Liver (tissue), 9 donors: ENCODE results near the gene TTYH1. TPM values are rescaled to one million over a fixed set of nuclear protein-coding genes. Genes with fewer than 3 reads are reported as not detected.

Source experiments
- DNase-seq: peaks from one replicate; pipeline ENCODE4 v3.0.0-alpha.2; 2017; ENCODE audit warnings: low spot score
- H3K27ac ChIP-seq, 2 donors: one replicate each; pipeline ENCODE4 v1.7.0; 2013; ENCODE audit warnings: inconsistent platforms in 2 of 2, low read length in 2 of 2, control low read depth in 1 of 2, low read depth in 1 of 2, mild to moderate bottlenecking in 1 of 2
- H3K27me3 ChIP-seq, 4 donors: one replicate each; pipeline versions ENCODE4 v1.6.1 to v1.7.0; 2013; ENCODE audit warnings: low read length in 3 of 4, inconsistent platforms in 1 of 4, mild to moderate bottlenecking in 1 of 4, moderate library complexity in 1 of 4; ENCODE audit not compliant: control insufficient read depth in 4 of 4, insufficient read depth in 4 of 4
- H3K36me3 ChIP-seq, 4 donors: one replicate each; pipeline versions ENCODE4 v1.6.1 to v1.7.0; 2013; ENCODE audit warnings: low read length in 3 of 4, mild to moderate bottlenecking in 3 of 4, low read depth in 1 of 4, moderate library complexity in 1 of 4; ENCODE audit not compliant: control insufficient read depth in 4 of 4, insufficient read depth in 3 of 4
- H3K4me1 ChIP-seq, 4 donors: one replicate each; pipeline versions ENCODE4 v1.6.1 to v1.7.0; 2013; ENCODE audit warnings: low read length in 3 of 4, mild to moderate bottlenecking in 3 of 4, moderate library complexity in 1 of 4; ENCODE audit not compliant: control insufficient read depth in 4 of 4, insufficient read depth in 4 of 4
- H3K4me3 ChIP-seq, 3 donors: one replicate each; pipeline versions ENCODE4 v1.6.1 to v1.7.0; 2013; ENCODE audit warnings: low read length in 3 of 3, control low read depth in 1 of 3, low read depth in 1 of 3, mild to moderate bottlenecking in 1 of 3
- H3K9ac ChIP-seq, 2 donors: one replicate each; pipeline ENCODE4 v1.7.0; 2013; ENCODE audit warnings: low read length in 2 of 2, mild to moderate bottlenecking in 2 of 2, moderate library complexity in 2 of 2, control low read depth in 1 of 2, low read depth in 1 of 2
- H3K9me3 ChIP-seq, 4 donors: one replicate each; pipeline versions ENCODE4 v1.6.1 to v1.7.0; 2013; ENCODE audit warnings: low read length in 3 of 4; ENCODE audit not compliant: control insufficient read depth in 4 of 4
- EGR1 ChIP-seq, 2 donors: IDR thresholded peaks; 2 replicates each; pipeline ENCODE4 v1.6.1; 2016 to 2018; ENCODE audit warnings: antibody characterized with exemption in 2 of 2, low read depth in 2 of 2
- GABPA ChIP-seq, 2 donors: IDR thresholded peaks in 1 of 2; conservative IDR thresholded peaks in 1 of 2; 2 replicates each; pipeline ENCODE4 v1.6.1; 2016; ENCODE audit warnings: antibody characterized with exemption in 2 of 2, mild to moderate bottlenecking in 1 of 2, moderate library complexity in 1 of 2
- HNF4A ChIP-seq, 2 donors: conservative IDR thresholded peaks; 2 replicates each; pipeline ENCODE4 v1.6.1; 2016; ENCODE audit warnings: antibody characterized with exemption in 2 of 2, mild to moderate bottlenecking in 2 of 2
- JUND ChIP-seq, 2 donors: IDR thresholded peaks; 2 replicates each; pipeline ENCODE4 v1.6.1; 2016; ENCODE audit warnings: antibody characterized with exemption in 2 of 2
- RAD21 ChIP-seq, 2 donors: IDR thresholded peaks; 2 replicates each; pipeline ENCODE4 v1.6.1; 2016; ENCODE audit warnings: antibody characterized with exemption in 2 of 2, mild to moderate bottlenecking in 2 of 2
- SP1 ChIP-seq: IDR thresholded peaks from 2 replicates; pipeline ENCODE4 v1.6.1; 2018; ENCODE audit warnings: antibody characterized with exemption, mild to moderate bottlenecking
- TAF1 ChIP-seq: conservative IDR thresholded peaks from 2 replicates; pipeline ENCODE4 v1.6.1; 2016; ENCODE audit warnings: antibody characterized with exemption, mild to moderate bottlenecking
- YY1 ChIP-seq: IDR thresholded peaks from 2 replicates; pipeline ENCODE4 v1.6.1; 2016; ENCODE audit warnings: antibody characterized with exemption, mild to moderate bottlenecking
- WGBS: extraction: QIAGEN DNeasy Blood & Tissue Kit; methylation state at CpG from one replicate; pipeline ENCODE4 v1.1.7; 2013; 5-methylcytosine and 5-hydroxymethylcytosine counted together
- polyA plus RNA-seq, 2 donors: library from polyadenylated mRNA; stranded (reverse) in 1 of 2; unstranded in 1 of 2; fragments of 200-250 nt in 1 of 2; fragments of >200 nt in 1 of 2; fragmentation: Nextera tagmentation in 1 of 2; extraction: Ambion mirVana in 1 of 2; gene quantifications; one replicate each; pipeline versions ENCODE4 v1.2.1 to v1.2.3, GENCODE V29; 2013 to 2015
- total RNA-seq, 2 donors: library from RNA; depleted of rRNA; stranded (reverse); fragments of >200 nt; gene quantifications; one replicate each; pipeline ENCODE4 v1.2.3, GENCODE V29; 2014
- TF ChIP-seq, protein P1 (sequence below): IDR thresholded peaks from 2 replicates; pipeline ENCODE4 v1.6.1; 2016; ENCODE audit warnings: antibody characterized with exemption
- TF ChIP-seq, protein P2 (sequence below): IDR thresholded peaks from 2 replicates; pipeline ENCODE4 v1.6.1; 2016; ENCODE audit warnings: antibody characterized with exemption
- TF ChIP-seq, protein P3 (sequence below): IDR thresholded peaks from 2 replicates; pipeline ENCODE4 v1.6.1; 2016; ENCODE audit warnings: antibody characterized with exemption
- TF ChIP-seq, protein P4 (sequence below): IDR thresholded peaks from 2 replicates; pipeline ENCODE4 v1.6.1; 2016; ENCODE audit warnings: antibody characterized with exemption, mild to moderate bottlenecking
- donor health status: healthy.
- donor health status: healthy.
- donor health status: healthy.
- donor health status: healthy.
- donor health status: healthy.

Gene TTYH1
- total and polyA plus RNA-seq, 4 donors, result 0.28 to 1.1 (median 0.61) TPM

DNA sequence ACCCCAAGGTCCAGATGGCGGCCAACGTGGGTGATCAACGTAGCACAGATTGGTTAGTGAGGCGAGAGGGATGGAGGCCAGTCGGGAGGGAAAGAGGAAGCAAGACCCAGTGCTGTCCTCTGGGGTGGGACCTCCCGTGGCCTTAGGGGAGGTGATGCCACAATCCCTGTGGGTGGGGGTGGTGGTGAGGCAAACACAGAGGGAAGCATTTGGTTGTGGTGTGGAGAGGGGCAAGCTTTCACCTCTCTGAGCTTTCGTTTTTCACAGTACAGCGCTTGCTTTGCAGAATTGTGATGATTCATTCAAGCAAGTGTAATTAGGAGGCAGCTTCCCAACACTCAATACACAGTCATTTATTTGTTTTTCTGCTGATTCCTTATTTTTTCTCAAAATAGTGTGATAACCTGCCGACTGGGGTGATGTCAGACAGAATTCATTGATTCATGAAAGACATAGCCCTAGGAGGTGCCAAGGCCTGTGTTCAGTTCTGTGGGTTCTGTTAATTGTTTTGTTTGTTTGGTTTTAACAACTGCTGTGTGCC lies 36.1 kb downstream of the TTYH1 start:
- peaks cover 3 to 25% (median 23%) of the 10 kb centered on the region in 4 donors for H3K4me1 ChIP-seq
- DNase-seq, result peak; percentile 34
- H3K9ac ChIP-seq, result no peak overlapping the region
- 71% methylated on average over 9 of the region's 9 CpGs for WGBS
- no peaks in the 10 kb centered on the region for H3K9me3 ChIP-seq
- H3K27ac ChIP-seq, result peak overlapping the region in 1 of 2 donors; percentile 18
- H3K27me3 ChIP-seq, result no peaks in the 10 kb centered on the region
- H3K36me3 ChIP-seq, result peaks cover 24 to 48% (median 42%) of the 10 kb centered on the region in 4 donors
- H3K4me3 ChIP-seq, result no peak overlapping the region
- TF ChIP-seq SP1 (no peak), YY1 (no peak), GABPA (IDR thresholded peaks at IDR 0.05 in 1 of 2, conservative IDR thresholded peaks at IDR 0.05 in 1 of 2) (no peak)
- TF ChIP-seq, protein P1, sequence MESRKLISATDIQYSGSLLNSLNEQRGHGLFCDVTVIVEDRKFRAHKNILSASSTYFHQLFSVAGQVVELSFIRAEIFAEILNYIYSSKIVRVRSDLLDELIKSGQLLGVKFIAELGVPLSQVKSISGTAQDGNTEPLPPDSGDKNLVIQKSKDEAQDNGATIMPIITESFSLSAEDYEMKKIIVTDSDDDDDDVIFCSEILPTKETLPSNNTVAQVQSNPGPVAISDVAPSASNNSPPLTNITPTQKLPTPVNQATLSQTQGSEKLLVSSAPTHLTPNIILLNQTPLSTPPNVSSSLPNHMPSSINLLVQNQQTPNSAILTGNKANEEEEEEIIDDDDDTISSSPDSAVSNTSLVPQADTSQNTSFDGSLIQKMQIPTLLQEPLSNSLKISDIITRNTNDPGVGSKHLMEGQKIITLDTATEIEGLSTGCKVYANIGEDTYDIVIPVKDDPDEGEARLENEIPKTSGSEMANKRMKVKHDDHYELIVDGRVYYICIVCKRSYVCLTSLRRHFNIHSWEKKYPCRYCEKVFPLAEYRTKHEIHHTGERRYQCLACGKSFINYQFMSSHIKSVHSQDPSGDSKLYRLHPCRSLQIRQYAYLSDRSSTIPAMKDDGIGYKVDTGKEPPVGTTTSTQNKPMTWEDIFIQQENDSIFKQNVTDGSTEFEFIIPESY, result no peak
- TF ChIP-seq, protein P2, sequence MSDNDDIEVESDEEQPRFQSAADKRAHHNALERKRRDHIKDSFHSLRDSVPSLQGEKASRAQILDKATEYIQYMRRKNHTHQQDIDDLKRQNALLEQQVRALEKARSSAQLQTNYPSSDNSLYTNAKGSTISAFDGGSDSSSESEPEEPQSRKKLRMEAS, result no peak
- TF ChIP-seq, protein P3, sequence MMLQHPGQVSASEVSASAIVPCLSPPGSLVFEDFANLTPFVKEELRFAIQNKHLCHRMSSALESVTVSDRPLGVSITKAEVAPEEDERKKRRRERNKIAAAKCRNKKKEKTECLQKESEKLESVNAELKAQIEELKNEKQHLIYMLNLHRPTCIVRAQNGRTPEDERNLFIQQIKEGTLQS, result no peak

DNA sequence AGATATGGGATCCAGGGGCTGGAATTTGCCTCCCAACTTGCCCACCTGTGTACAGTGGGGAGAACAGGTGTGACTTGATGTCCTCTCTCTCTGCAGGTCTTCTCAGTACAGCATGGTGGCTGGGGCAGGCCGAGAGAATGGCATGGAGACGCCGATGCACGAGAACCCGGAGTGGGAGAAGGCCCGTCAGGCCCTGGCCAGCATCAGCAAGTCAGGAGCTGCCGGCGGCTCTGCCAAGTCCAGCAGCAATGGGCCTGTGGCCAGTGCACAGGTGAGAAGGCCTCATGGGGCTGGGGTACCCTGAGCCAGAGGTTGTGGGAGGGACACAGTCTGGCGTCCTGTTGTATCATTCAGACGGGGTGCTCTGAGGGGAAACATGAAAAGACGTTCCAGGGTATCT lies 36.7 kb downstream of the TTYH1 start:
- H3K27ac ChIP-seq, result no peak overlapping the region
- DNase-seq, result no peak
- WGBS, result 94% methylated on average over 11 of the region's 11 CpGs
- H3K4me1 ChIP-seq, result peaks cover 3 to 25% (median 23%) of the 10 kb centered on the region in 4 donors
- H3K4me3 ChIP-seq, result no peak overlapping the region
- no peak overlapping the region for H3K9ac ChIP-seq
- no peaks in the 10 kb centered on the region for H3K27me3 ChIP-seq
- no peaks in the 10 kb centered on the region for H3K9me3 ChIP-seq
- TF ChIP-seq, protein P2, result no peak
- TF ChIP-seq JUND (IDR thresholded peaks at IDR 0.05), result no peak
- no peak for TF ChIP-seq TAF1
- TF ChIP-seq HNF4A (conservative IDR thresholded peaks at IDR 0.05), result no peak
- no peak for TF ChIP-seq SP1
- no peak for TF ChIP-seq EGR1 (IDR thresholded peaks at IDR 0.05; ENCODE audit: low read depth in 2 of 2)
- TF ChIP-seq, protein P3, result no peak
- TF ChIP-seq RAD21 (IDR thresholded peaks at IDR 0.05), result no peak
- TF ChIP-seq, protein P4, sequence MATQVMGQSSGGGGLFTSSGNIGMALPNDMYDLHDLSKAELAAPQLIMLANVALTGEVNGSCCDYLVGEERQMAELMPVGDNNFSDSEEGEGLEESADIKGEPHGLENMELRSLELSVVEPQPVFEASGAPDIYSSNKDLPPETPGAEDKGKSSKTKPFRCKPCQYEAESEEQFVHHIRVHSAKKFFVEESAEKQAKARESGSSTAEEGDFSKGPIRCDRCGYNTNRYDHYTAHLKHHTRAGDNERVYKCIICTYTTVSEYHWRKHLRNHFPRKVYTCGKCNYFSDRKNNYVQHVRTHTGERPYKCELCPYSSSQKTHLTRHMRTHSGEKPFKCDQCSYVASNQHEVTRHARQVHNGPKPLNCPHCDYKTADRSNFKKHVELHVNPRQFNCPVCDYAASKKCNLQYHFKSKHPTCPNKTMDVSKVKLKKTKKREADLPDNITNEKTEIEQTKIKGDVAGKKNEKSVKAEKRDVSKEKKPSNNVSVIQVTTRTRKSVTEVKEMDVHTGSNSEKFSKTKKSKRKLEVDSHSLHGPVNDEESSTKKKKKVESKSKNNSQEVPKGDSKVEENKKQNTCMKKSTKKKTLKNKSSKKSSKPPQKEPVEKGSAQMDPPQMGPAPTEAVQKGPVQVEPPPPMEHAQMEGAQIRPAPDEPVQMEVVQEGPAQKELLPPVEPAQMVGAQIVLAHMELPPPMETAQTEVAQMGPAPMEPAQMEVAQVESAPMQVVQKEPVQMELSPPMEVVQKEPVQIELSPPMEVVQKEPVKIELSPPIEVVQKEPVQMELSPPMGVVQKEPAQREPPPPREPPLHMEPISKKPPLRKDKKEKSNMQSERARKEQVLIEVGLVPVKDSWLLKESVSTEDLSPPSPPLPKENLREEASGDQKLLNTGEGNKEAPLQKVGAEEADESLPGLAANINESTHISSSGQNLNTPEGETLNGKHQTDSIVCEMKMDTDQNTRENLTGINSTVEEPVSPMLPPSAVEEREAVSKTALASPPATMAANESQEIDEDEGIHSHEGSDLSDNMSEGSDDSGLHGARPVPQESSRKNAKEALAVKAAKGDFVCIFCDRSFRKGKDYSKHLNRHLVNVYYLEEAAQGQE, result no peak
- no peak for TF ChIP-seq YY1
- peaks cover 30 to 54% (median 47%) of the 10 kb centered on the region in 4 donors for H3K36me3 ChIP-seq
